G401 (cell line): Measurements from ENCODE around the gene JMJD1C. TPM values are rescaled to one million over a fixed set of nuclear protein-coding genes. Genes with fewer than 3 reads are reported as not detected.

Experiments used
- DNase-seq: peaks from one replicate; pipeline ENCODE4 v3.0.0-alpha.2; 2015; ENCODE audit warnings: low spot score
- in situ Hi-C: cut with HindIII; loops from 2 replicates; pipeline ENCODE4 v1.10.0; 2016; ENCODE audit warnings: low sequenced_read_pairs, mixed read lengths
- total RNA-seq: library from RNA; depleted of rRNA; stranded (reverse); fragments of >200 nt; shearing (Covaris generic); gene quantifications from 2 replicates; pipeline ENCODE4 v1.2.3, GENCODE V29; 2014

JMJD1C gene
- total RNA-seq, 1 experiment from 2014 or later = 29.1 TPM

- in situ Hi-C loops = no loop called here
- DNase-seq = no peak
These were observed 18.9 kb downstream of the JMJD1C start for GRCh38 chr10:63446716-63447440.

GRCh38 chr10:63441404-63441803 is 24.4 kb downstream of the JMJD1C start:
- DNase-seq = no peak
- in situ Hi-C loops = no loop called here

GRCh38 chr10:63439607-63440006 is 26.2 kb downstream of the JMJD1C start:
- in situ Hi-C loops = no loop called here
- no peak for DNase-seq

- DNase-seq = no peak
- in situ Hi-C loops = no loop called here
These were observed 27.0 kb downstream of the JMJD1C start for GRCh38 chr10:63438506-63439498.

DNA sequence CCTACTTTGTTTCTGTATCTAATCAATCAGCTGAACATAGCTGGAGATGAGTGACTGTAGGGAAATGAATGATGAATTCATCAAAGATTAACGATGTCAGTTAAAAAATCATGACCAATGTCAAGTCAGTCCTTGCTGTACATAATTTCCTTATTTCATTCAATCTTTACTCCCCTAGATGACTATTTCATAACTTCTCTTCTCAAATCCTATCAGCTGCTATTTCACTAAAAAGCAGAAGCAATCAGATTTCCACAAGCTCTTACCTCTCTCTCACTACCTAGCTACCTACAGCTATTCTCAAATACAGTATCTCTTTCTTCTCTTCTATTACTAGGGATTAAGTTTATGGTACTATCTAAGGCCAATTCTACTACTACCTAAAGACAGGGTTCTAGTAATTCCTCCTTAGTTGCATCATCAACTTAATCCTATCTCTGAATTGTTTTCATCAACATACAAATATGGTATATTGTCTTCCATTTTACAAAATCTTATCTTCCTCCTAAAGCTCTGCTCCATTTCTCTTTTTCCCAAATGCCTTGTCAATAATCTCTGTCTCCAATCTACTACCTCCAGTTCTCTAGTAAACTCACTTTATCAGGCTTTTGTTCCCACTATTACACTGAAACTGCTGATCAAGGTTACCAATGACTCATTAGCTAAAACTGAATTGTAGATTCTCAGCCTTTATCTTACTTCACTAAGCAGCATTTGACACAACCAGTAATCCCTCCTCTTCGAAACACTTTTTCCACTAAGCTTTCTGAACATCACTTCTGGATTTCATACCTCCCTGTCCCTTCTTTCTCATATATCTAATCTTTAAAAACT is 28.4 kb downstream of the JMJD1C start:
- in situ Hi-C loops = no loop called here
- DNase-seq = no peak

GRCh38 chr10:63436225-63436624 is 29.6 kb downstream of the JMJD1C start:
- DNase-seq = no peak
- in situ Hi-C loops = no loop called here

GRCh38 chr10:63434866-63435854 is 30.6 kb downstream of the JMJD1C start:
- in situ Hi-C loops = no loop called here
- no peak for DNase-seq

- DNase-seq = no peak
These were observed 33.6 kb downstream of the JMJD1C start for GRCh38 chr10:63431962-63432797.

GRCh38 chr10:63430999-63431356 is 34.8 kb downstream of the JMJD1C start:
- in situ Hi-C loops = no loop called here
- DNase-seq = no peak

More at GRCh38 chr10:63431962-63432797, 33.6 kb downstream of the JMJD1C start:
- in situ Hi-C loops = no loop called here

GRCh38 chr10:63430091-63430998 is 35.4 kb downstream of the JMJD1C start:
- no peak for DNase-seq
- in situ Hi-C loops = no loop called here

- in situ Hi-C loops = no loop called here
- DNase-seq = no peak
These were observed 36.5 kb downstream of the JMJD1C start for GRCh38 chr10:63429281-63429680.

- in situ Hi-C loops = no loop called here
- DNase-seq = no peak
These were observed 38.8 kb downstream of the JMJD1C start for GRCh38 chr10:63427013-63427412.

DNA sequence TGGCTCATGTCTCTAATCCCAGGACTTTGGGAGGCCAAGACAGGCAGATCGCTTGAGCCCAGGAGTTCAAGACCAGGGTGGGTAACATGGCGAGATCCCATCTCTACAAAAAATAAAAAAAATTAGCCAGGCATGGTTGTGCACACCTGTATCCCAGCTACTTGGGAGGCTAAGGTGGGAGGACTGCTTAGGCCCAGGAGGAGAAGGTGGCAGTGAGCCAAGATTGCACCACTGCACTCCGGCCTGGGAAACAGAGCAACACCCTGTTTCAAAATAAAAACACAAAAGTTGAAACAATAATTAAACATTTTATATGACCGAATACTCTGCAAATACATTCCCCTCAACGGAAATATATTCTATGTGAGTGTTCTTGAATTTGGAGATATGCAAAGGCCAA is 40.3 kb downstream of the JMJD1C start:
- in situ Hi-C loops = no loop called here

DNA sequence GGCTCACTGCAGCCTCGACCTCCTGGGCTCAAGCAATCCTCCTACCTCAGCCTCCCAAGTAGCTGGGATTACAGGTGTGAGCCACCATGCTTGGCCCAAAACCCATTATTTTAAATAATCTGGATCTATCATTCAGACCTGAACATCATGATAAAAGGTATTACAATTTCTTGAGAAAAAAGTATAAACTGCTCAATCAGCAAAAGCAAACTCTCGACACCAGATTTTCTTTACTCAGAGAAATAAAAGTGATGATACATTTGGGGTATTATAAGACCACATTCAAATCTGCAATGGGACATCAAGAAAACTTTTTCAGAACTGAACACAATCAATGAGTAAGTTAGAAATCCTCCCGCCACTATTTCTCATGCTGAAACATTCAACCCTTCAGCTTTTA is 41.2 kb downstream of the JMJD1C start:
- in situ Hi-C loops = no loop called here
- no peak for DNase-seq

More for the DNA sequence above, 40.3 kb downstream of the JMJD1C start:
- no peak for DNase-seq

- DNase-seq = no peak
- in situ Hi-C loops = no loop called here
These were observed 42.3 kb downstream of the JMJD1C start for GRCh38 chr10:63423494-63423893.

DNA sequence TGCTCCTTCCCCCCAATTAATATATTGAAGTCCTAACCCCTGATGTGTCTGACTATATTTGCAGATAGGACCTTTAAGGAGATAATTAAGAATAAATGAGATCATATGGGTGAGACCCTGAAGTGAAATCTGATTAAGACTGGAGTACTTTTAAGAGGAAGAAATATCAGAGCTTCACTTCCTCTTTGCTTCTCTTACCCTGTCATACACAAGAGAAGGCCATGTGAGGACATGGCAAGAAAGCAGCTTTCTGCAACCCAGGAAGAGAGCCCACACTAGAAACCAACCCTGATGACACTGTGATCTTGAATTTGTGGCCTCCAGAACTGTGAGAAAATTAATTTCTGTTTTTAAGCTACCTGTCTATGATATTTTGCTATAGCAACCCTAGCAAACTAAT is 44.2 kb downstream of the JMJD1C start:
- in situ Hi-C loops = no loop called here
- no peak for DNase-seq

- in situ Hi-C loops = no loop called here
- no peak for DNase-seq
These were observed 49.4 kb downstream of the JMJD1C start for GRCh38 chr10:63416376-63416775.
